GM19351 (cell line): Measurements from ENCODE around the gene ELAPOR2.
"Not testable (repeated sequence)": the region's sequence is repeated elsewhere in the genome, so short reads cannot be mapped to it uniquely, and the experiment has no call there.

Experiments
- ATAC-seq: cut with Tn5 transposase; IDR thresholded peaks from one replicate; pipeline ENCODE4 v1.9.1; 2021; ENCODE audit warnings: mild to moderate bottlenecking, moderate library complexity; ENCODE audit not compliant: unreplicated experiment

ELAPOR2 gene

DNA sequence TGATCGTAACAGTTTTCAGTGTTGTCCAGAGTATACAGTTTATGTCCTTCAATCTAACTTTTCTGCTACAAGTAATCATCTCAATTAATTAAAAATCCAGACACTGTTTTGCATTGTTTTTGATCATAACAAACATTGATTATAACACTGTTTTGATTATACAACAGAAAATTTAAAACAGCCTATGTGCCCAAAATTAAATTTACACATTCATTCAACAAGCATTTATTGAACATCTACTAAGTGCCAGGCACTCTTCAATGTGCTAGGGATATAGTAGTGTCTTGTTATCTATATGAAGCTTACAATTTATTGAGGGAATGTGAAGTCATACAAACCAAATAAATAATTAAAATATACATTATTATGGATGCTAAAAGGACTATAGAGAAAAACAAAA is 10.6 kb downstream of the ELAPOR2 start:
- ATAC-seq, result no peak

DNA sequence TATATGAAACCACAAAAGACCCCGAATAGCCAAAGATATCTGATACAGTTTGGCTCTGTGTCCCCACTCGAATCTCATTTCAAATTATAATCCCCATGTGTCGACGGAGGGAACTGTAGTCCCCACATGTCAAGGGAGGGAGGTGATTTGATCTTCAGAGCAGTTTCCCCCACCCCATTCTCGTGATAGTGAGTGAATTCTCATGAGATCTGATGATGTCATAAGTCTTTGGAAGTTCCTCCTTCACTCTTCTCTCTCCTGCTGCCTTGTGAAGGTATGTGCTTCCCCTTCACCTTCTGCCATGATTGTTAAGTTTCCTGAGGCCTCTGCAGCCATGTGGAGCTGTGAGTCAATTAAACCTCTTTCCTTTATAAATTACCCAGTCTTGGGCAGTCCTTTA is 13.0 kb downstream of the ELAPOR2 start:
- ATAC-seq, result no peak

- ATAC-seq, result not testable (repeated sequence)
Measured at GRCh38 chr7:87044713-87045112, 14.7 kb downstream of the ELAPOR2 start.

DNA sequence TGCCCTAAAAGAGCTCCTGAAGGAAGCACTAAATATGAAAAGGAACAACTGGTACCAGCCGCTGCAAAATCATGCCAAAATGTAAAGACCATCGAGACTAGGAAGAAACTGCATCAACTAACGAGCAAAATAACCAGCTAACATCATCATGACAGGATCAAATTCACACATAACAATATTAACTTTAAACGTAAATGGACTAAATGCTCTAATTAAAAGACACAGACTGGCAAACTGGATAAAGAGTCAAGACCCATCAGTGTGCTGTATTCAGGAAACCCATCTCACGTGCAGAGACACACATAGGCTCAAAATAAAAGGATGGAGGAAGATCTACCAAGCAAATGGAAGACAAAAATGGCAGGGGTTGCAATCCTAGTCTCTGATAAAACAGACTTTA is 17.9 kb downstream of the ELAPOR2 start:
- ATAC-seq, result not testable (repeated sequence)

GRCh38 chr7:87039691-87040299 is 19.7 kb downstream of the ELAPOR2 start:
- ATAC-seq, result not testable (repeated sequence)

- ATAC-seq, result no peak
Measured at GRCh38 chr7:87038993-87039690, 20.3 kb downstream of the ELAPOR2 start.

DNA sequence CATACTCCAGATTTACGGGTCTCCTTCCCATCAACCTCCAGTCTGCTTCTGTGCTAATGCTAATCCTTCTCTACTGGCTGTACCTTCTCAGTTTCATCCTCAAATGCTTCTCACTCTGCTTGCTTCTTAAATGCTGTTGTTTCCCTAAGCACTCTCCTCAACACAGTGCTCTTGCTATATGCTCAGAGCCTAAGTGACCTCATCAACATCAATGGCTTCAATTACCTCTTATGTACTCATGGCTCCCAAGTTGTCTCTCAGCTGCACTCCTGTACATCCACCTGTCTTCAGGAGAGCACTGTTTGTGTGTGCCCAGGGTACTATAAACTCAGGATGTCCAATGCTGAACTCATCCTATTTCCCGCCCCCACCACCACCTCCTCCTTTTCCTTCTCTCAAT is 22.5 kb downstream of the ELAPOR2 start:
- ATAC-seq, result no peak

- no peak for ATAC-seq
Measured at GRCh38 chr7:87032604-87033339, 26.7 kb downstream of the ELAPOR2 start.

- ATAC-seq, result no peak
Measured at GRCh38 chr7:87029078-87029477, 30.4 kb downstream of the ELAPOR2 start.

- no peak for ATAC-seq
Measured at GRCh38 chr7:87028636-87029035, 30.8 kb downstream of the ELAPOR2 start.

DNA sequence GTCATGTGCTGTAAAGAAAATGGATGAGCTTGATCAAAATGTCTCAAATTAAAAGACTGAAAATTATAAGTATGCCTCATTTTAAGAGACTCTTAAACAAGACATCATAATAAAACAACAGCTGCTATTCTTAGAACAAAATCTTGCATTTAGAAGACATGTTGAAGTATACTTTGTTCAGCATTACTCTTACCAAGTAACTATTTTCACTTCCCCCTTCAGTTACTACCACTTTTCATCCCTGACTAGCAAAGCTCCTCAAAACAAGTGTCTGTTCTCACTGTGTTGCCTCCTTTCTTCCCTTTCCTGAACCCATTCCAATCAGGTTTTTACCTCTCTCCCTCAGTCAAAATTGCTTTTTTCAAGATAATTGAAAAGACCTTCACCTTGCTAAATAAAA is 31.6 kb downstream of the ELAPOR2 start:
- ATAC-seq, result peak; percentile 95

GRCh38 chr7:87021285-87021684 is 38.2 kb downstream of the ELAPOR2 start:
- ATAC-seq, result no peak

GRCh38 chr7:87016606-87017005 is 42.8 kb downstream of the ELAPOR2 start:
- no peak for ATAC-seq

DNA sequence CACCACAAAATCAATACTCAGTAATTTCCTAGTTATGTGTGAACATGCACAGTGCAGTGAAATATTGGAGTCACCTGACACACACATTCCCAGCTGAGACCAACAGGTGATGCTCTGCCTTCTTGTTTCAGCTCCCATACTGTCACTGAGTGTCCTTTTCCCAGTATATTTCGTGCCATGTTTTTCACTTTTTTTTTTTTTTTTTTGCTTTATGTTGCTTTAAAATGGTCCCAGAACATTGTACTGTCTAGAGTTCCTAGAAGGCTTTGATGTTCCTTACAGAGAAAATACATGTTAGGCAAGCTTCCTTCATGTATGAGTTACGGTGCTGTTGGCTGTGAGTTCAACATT is 45.6 kb downstream of the ELAPOR2 start:
- ATAC-seq, result no peak

DNA sequence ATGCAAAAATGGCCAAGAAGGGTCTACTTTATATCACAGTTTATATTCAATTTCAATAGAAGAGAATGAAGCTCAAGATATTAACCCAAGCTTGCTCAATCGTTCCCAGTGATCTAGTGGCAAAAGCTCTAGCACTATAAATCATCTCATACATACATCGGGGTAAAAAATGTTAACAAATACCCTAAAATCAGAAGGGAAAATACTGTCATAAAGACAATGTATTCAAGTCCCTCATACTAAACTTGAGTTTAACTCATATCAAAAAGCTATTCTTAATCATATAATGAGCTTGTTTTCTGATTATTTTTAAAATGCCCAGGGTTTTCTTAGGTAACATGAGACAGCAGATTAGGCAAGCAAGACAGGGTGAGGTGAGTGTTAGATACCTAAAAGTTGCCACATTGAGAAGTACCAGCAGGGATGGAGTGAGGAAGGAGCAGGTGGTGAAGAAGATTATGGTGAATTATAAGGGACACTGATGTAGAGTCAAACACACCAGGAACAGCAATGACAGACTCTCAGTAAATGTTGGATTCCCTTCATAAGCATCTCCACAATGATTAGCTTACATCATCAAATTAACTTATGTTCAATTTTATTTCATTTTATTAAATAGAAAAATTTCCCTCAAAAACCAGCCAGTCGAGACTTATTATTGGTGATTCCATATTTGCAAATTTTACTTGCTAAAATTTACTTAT is 46.2 kb downstream of the ELAPOR2 start:
- no peak for ATAC-seq
